ENCODE data around the gene NPAS3.

DNA sequence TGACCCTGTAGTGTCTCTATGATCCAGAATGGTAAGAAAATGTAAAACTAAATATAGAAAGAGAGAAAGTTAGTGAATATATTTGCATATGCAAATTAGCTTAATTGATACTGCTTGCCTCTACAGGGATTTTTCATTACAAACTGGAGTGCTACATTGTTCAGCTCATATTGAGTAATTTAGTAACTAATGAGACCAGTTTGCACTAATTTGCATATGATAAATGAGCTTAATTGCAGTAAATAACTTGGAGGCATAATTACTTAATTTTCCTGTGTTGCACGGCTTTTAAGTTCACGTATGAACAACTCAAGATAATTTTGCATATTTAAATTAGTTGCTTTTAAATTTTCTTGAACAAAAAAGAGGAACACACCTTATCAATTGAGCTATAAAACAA, 436.5 kb downstream of the NPAS3 start:
- TF ChIP-seq POLR2A (IDR thresholded peaks at IDR 0.05; ENCODE audit: low read length), result no peak
- TF ChIP-seq GATA1 (IDR thresholded peaks at IDR 0.05; ENCODE audit: low read depth, low read length), result no peak

All from erythroblast (primary cell).